Left renal cortex interstitium (tissue), 4 donors: Measurements from ENCODE around the gene TRAK1. TPM values are rescaled to one million over a fixed set of nuclear protein-coding genes. Genes with fewer than 3 reads are reported as not detected.
"Not testable (repeated sequence)": the region's sequence is repeated elsewhere in the genome, so short reads cannot be mapped to it uniquely, and the experiment has no call there.

Source experiments
- DNase-seq, 4 donors: peaks; one replicate each; pipeline ENCODE4 v3.0.0-alpha.2; 2013; ENCODE audit warnings: low read depth in 4 of 4, low spot score in 2 of 4, missing footprints in 1 of 4
- polyA plus RNA-seq, 4 donors: library from polyadenylated mRNA; unstranded; fragments of 120-200 nt; gene quantifications; one replicate each; pipeline ENCODE4 v1.2.1, GENCODE V29; 2013; ENCODE audit not compliant: insufficient read length in 4 of 4

TRAK1 gene
- polyA plus RNA-seq, 4 donors = 43.2 to 52.5 (median 45.7) TPM

DNA sequence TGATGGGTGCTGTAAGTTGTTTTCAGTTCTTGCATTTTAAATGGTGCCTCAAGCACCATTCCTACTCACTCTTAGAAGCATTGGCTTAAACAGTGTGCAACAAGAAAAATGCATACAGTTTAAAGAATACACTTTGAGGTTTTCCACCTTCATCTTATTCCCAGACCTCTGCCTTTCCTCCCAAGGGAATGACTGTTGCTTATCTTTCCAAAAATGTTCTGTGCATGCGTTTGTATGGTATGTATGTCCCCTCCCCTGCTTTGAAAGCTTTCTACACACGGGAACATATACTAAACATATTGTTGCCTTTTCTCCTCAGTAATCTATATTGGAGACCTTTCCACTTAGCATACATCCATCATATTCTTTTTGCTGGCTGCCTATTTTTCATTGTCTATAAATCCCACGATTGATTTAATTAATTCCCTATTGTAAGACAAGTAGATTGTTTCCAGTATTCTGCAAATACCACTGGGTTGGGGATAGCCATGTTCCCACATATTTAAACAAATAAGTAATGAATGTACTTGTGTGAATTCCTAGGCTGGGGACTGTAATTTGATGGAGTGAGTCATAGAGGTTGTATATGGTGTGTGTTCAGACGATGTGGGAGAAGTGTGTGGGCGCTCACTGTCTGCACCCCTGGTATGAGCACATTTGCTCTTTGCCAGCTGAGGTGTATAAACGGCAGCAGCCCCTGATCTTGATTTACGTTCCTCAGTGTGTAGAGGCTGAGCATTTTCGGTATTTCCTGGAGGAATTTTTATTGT, 5.8 kb downstream of the TRAK1 start:
- no peak for DNase-seq

DNA sequence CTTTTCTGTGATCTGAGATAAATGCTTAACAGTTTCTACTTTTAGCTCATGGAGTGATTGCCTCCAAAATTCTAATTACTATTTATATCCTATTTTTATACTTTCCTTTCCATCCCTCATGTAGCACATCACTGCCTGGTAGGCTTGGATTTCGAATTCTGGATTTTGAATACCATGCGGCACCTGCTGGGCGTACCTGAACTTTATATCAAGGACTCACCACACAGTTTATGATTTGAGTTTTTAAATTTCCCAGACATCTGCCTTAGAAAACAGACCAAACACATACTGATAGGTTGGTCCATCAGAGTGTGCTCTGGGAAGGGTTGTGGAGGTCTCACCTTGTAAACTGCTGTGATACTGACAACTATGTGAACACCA, 6.4 kb downstream of the TRAK1 start:
- DNase-seq = no peak

DNA sequence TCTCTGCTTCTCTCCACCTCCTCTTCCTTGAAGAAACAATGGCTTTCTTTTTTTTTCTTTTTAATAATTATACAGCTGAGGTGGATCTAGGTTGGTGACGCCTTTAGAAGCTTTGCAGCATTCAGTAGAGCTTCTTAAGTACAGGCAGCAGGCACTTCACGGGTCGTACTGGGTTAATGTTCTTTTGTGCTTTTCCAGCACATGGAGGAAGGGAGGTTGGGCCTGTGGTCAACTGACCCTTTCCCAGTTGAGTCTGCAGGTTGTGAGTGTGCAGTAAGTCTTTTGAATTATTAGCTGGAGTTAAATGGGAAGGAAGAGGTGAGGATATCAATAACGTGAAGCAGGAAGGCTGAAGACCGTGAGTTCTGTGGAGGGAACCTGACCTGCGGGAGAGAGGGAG, 7.0 kb downstream of the TRAK1 start:
- DNase-seq = no peak

DNA sequence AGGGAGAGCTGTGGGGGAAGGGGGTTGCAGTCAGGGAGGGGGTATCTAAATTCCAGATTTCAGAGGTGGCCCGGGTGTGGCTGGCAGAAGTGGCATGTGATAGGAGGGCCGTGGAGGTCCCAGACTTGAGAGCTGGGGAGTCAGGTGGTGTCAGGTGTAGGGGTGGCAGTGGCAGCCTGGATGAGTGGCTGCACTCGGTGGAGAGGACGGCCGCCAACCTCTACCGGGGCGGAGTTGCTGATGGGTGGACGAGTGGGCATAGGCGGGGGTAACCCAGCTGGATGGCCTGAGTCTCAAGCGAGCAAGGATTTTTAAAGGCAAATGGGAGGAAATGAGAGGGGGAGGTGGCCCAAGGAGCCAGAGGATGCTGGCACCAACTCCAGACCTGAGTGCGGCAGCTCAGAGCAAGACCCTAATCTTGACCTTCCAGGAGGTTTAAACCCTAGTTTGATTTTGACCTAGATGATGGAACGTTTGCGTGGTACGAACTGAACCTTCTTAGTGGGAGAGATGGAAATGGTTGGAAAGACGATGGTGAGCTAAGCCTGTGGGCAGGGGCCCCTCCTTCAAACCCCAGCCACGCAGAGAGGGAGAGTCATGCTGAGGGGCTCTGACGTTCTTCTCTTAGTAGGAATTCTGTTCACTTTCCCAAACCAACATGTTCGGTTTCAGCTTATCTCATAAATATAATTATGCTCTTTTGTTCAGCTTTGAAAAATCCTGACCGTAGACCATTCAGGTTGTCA, 8.0 kb downstream of the TRAK1 start:
- DNase-seq = no peak

- no peak for DNase-seq
Measured at GRCh38 chr3:42101048-42101447, 9.9 kb downstream of the TRAK1 start.

- no peak for DNase-seq
Measured at GRCh38 chr3:42101481-42101880, 10.3 kb downstream of the TRAK1 start.

- DNase-seq = no peak
Measured at GRCh38 chr3:42102571-42102970, 11.4 kb downstream of the TRAK1 start.

- DNase-seq = not testable (repeated sequence)
Measured at GRCh38 chr3:42103921-42104665, 12.9 kb downstream of the TRAK1 start.

- DNase-seq = not testable (repeated sequence)
Measured at GRCh38 chr3:42105994-42106393, 14.8 kb downstream of the TRAK1 start.

GRCh38 chr3:42106646-42107045, 15.5 kb downstream of the TRAK1 start:
- DNase-seq = no peak

DNA sequence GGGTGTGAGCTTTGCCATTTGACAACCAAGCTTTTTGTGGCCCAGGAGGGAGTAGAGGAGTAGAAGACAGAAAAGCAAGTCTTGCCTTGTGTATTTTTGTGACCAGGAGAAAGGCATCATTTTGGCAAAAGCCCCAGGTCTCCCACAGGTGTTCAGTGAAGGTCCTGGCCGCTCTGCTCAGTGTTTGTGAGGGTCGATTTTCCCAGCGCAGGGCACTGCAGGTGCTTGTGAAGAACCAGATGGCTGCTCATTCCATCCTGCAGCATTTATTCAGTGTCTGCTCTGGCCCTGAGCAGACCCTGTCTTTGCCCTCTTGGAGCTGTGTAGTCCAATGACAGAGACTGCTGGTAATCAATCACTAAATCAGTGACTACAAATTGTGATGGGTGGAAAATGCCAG, 19.5 kb downstream of the TRAK1 start:
- DNase-seq = no peak

- no peak for DNase-seq
Measured at GRCh38 chr3:42114130-42114725, 23.1 kb downstream of the TRAK1 start.

GRCh38 chr3:42115215-42115614, 24.1 kb downstream of the TRAK1 start:
- no peak for DNase-seq

DNA sequence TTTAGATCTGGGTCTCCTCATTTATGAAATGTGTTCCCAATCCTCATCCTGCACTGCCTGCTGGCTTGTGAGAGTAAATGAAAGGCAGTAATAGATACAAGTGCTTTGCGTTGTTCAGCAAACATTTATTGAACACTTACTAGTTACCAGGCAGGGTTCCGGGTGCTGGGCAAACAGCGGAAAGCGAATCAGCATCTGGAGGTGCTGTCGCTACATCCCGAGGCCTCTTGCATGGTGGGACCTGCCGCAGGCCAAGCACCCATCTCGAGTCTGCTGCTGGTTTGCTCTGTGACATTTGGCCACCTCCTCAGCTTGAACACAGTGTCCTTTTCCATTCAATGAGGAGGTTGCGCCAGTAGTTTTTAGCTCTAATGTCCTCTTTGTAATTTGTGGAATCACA, 24.8 kb downstream of the TRAK1 start:
- no peak for DNase-seq

DNA sequence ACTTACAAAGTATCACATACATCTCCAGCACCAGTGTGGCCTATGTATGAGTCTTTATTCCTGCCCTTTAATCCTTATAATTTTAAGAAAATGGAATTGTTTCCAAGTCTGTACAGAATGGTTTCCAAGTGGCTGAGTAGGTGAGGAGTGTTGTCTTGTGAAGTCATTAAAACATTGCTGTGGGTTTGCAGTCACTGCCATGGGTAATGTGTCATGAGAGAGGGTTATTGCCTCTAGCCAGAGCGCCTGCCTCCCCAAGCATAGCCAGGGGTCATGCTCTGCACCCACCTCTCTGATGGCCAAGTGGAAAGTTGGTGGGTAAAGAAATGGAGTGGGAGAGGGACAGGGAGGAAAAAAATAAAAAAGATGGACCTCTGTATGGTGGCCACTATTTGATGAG, 25.3 kb downstream of the TRAK1 start:
- DNase-seq = no peak

DNA sequence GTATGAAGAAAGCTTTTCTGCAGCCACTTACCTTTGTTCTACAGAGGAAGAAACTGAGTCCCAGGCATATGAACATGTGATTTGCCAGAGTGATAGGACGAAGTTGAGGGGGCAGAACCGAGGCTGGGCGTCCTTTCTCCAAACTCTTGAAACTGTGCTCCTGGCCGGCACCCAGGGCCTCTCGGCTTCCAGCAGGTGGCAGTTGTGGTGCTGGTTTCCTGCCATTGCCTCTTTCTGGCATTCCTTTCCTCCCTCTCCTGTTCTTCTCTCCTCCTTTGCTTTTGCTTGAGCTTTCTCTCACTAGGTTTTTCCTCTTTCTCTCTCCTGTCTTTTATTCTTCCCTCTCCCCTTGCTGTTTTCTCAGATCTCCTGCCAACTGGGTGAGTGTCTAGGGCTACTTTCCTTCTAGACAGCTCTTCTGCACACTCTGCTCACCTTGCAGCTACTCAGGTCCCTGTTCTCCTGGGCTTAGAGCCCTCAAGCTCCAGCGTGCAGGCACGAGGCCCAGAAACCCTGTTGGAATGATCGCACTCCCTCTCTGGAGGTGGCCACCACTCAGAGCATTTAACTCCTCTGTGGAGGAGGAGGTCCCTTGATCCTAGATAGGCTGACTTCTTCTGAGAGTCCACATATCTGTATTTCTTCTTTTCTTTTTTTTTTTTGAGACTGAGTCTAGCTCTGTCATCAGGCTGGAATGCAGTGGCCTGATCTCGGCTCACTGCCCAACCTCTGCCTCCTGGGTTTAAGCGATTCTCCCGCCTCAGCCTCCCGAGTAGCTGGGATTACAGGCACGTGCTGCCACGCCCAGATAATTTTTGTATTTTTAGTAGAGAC, 26.2 kb downstream of the TRAK1 start:
- DNase-seq = no peak

- no peak for DNase-seq
Measured at GRCh38 chr3:42118762-42119361, 27.7 kb downstream of the TRAK1 start.

- no peak for DNase-seq
Measured at GRCh38 chr3:42119561-42120355, 28.6 kb downstream of the TRAK1 start.

DNA sequence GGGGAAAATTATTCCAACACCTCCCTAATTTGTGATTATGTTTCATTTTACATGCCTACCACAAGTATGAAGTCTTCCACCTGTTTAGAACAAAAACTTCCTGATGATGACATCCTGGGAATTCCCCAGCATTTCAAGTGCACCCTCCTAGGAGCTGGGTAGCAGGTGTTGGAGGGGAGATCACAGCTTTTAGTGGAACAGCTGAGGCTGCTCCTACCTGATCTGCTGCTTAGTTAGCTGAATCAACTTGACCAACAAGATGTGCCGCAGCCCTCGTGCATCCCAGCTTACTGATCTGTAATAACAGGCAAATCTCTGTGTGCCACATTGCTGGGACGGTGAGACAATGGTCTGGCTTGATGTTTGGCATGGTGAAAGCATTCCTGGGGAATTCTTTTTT, 29.7 kb downstream of the TRAK1 start:
- no peak for DNase-seq
